GM19099 (cell line): Measurements from ENCODE around the gene ARHGEF4.

Experiments used
- POLR2A ChIP-seq: IDR thresholded peaks from 3 replicates; pipeline ENCODE4 v1.6.1; 2011; ENCODE audit warnings: low read depth; ENCODE audit not compliant: insufficient read length; ENCODE audit errors: extremely low read depth

The ARHGEF4 gene

GRCh38 chr2:130849896-130850787 is 13.4 kb downstream of the ARHGEF4 start:
- no peak for TF ChIP-seq POLR2A

GRCh38 chr2:130850788-130851623 is 14.3 kb downstream of the ARHGEF4 start:
- TF ChIP-seq POLR2A, result no peak

GRCh38 chr2:130851624-130852382 is 15.1 kb downstream of the ARHGEF4 start:
- TF ChIP-seq POLR2A, result no peak

GRCh38 chr2:130852521-130853115 is 15.9 kb downstream of the ARHGEF4 start:
- TF ChIP-seq POLR2A, result no peak

GRCh38 chr2:130853391-130853790 is 16.7 kb downstream of the ARHGEF4 start:
- no peak for TF ChIP-seq POLR2A

- TF ChIP-seq POLR2A, result no peak
These were observed 17.6 kb downstream of the ARHGEF4 start for GRCh38 chr2:130854301-130854700.

GRCh38 chr2:130864830-130865800 is 28.4 kb downstream of the ARHGEF4 start:
- no peak for TF ChIP-seq POLR2A

GRCh38 chr2:130869441-130870160 is 32.9 kb downstream of the ARHGEF4 start:
- no peak for TF ChIP-seq POLR2A

GRCh38 chr2:130870161-130870485 is 33.4 kb downstream of the ARHGEF4 start:
- TF ChIP-seq POLR2A, result no peak

- TF ChIP-seq POLR2A, result no peak
These were observed 34.1 kb downstream of the ARHGEF4 start for GRCh38 chr2:130870779-130871178.

- TF ChIP-seq POLR2A, result no peak
These were observed 35.4 kb downstream of the ARHGEF4 start for GRCh38 chr2:130871843-130872740.

GRCh38 chr2:130872741-130873125 is 36.0 kb downstream of the ARHGEF4 start:
- no peak for TF ChIP-seq POLR2A
